ENCODE data around the gene STOM. TPM values are rescaled to one million over a fixed set of nuclear protein-coding genes. Genes with fewer than 3 reads are reported as not detected.

The STOM gene
- polyA plus RNA-seq, 1 of the 3 experiments (the other 2 are of a cell fraction): 40.5 TPM

DNA sequence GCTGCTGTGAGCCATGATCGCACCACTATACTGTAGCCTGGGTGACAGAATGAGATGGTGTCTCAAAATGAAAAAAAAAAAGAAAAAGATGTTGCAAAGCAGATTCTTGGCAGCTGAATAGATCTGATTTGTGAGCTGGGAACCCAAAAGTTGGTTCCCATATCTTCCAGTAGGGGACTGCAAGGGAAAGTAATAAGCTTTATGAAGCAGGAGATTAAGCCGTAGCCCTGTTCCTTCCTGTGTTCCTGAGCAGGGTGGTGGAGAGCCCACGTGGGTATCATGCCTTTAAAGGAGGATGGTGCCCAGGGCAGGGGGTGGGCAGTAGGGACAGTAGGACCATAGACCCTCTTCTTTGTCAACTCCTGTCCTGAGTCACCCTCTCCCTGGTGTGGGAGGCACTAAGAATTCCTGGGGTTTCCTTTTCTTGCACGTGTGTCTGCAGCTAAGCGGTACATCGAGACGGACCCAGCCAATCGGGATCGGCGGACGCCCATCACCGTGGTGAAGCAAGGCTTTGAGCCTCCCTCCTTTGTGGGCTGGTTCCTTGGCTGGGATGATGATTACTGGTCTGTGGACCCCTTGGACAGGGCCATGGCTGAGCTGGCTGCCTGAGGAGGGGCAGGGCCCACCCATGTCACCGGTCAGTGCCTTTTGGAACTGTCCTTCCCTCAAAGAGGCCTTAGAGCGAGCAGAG, 37.9 kb downstream of the STOM start:
- no peak for DNase-seq
- ChIA-PET POLR2A (no interaction called here), CTCF (interaction anchor here (1.0 to 2.9 kb wide), 2 partner anchors 12 to 69 kb away, joined by 3 to 15 read pairs; no protein-coding TSS in a partner anchor)
- Histone ChIP-seq H3K4me3 (ENCODE audit: low read depth in 2 of 2, low read length in 1 of 2) (no peak overlapping the region), H3K9ac (no peak overlapping the region), H3K36me3 (replicated peaks in 1 of 2; ENCODE audit: control insufficient read depth in 1 of 2, insufficient read depth in 2 of 2, low read length in 1 of 2) (peaks cover 33 to 36% of the 10 kb centered on the region in 2 experiments), H3K4me2 (no peak overlapping the region), H3F3A (replicated peaks; ENCODE audit: insufficient read depth) (peaks cover 3% of the 10 kb centered on the region), H3K27me3 (ENCODE audit: insufficient read depth) (no peaks in the 10 kb centered on the region), H3K9me3 (no peaks in the 10 kb centered on the region), H3K4me1 (ENCODE audit: control insufficient read depth in 1 of 2, insufficient read depth in 2 of 2, low read depth in 1 of 2, low read length in 1 of 2) (peaks cover 0 to 10% of the 10 kb centered on the region in 2 experiments; a peak in 1 of 4 replicates), H3K79me2 (ENCODE audit: insufficient read depth) (no peaks in the 10 kb centered on the region), H4K20me1 (ENCODE audit: insufficient read depth) (no peaks in the 10 kb centered on the region), H2AFZ (ENCODE audit: low read depth) (no peak overlapping the region), H3K27ac (ENCODE audit: low read depth in 2 of 2, low read length in 1 of 2) (no peak overlapping the region), H3K9me2 (no peaks in the 10 kb centered on the region)
- WGBS (ENCODE audit: low lambda C conversion rate): 91% methylated on average over 14 of the region's 14 CpGs
- TF ChIP-seq TEAD4 (IDR thresholded peaks at IDR 0.05; ENCODE audit: borderline replicate concordance, insufficient read depth) (no peak), SMC3 (IDR thresholded peaks at IDR 0.05; ENCODE audit: low read depth, low read length) (0 out of 2 replicates have a peak, but pooled peaks have one; percentile 17)
- TF ChIP-seq, protein P1, sequence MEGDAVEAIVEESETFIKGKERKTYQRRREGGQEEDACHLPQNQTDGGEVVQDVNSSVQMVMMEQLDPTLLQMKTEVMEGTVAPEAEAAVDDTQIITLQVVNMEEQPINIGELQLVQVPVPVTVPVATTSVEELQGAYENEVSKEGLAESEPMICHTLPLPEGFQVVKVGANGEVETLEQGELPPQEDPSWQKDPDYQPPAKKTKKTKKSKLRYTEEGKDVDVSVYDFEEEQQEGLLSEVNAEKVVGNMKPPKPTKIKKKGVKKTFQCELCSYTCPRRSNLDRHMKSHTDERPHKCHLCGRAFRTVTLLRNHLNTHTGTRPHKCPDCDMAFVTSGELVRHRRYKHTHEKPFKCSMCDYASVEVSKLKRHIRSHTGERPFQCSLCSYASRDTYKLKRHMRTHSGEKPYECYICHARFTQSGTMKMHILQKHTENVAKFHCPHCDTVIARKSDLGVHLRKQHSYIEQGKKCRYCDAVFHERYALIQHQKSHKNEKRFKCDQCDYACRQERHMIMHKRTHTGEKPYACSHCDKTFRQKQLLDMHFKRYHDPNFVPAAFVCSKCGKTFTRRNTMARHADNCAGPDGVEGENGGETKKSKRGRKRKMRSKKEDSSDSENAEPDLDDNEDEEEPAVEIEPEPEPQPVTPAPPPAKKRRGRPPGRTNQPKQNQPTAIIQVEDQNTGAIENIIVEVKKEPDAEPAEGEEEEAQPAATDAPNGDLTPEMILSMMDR (IDR thresholded peaks at IDR 0.05): peak; percentile 47

DNA sequence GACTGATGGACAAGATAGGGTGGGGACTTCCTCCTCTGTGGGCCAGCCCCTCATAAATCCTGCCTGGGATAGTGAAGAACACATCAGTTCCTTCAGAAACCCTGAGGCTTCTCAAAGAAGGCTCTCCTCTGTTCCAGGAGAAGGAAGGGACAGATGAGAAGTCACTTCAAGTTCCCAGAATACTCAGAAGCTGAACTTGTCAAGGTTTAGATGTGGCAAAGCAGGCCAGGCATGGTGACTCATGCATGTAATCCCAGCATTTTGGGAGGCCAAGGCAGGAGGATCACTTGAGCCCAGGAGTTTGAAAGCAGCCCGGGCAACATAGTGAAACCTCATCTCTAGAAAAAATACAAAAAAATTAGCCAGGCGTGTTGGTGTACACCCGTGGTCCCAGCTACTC, 38.5 kb downstream of the STOM start:
- Histone ChIP-seq H3K27me3 (ENCODE audit: insufficient read depth) (no peaks in the 10 kb centered on the region), H2AFZ (ENCODE audit: low read depth) (no peak overlapping the region), H3K79me2 (ENCODE audit: insufficient read depth) (no peaks in the 10 kb centered on the region), H3K4me2 (no peak overlapping the region), H3K9me2 (no peaks in the 10 kb centered on the region), H3K36me3 (replicated peaks in 1 of 2; ENCODE audit: control insufficient read depth in 1 of 2, insufficient read depth in 2 of 2, low read length in 1 of 2) (peaks cover 33 to 41% of the 10 kb centered on the region in 2 experiments), H3K27ac (ENCODE audit: low read depth in 2 of 2, low read length in 1 of 2) (peak overlapping the region in 1 of 2 experiments; percentile 10; a peak in 1 of 4 replicates), H3K4me1 (ENCODE audit: control insufficient read depth in 1 of 2, insufficient read depth in 2 of 2, low read depth in 1 of 2, low read length in 1 of 2) (peaks cover 0 to 5% of the 10 kb centered on the region in 2 experiments; a peak in 1 of 4 replicates), H3K4me3 (ENCODE audit: low read depth in 2 of 2, low read length in 1 of 2) (no peak overlapping the region), H3K9ac (no peak overlapping the region), H3F3A (replicated peaks; ENCODE audit: insufficient read depth) (peaks cover 3% of the 10 kb centered on the region), H3K9me3 (no peaks in the 10 kb centered on the region), H4K20me1 (ENCODE audit: insufficient read depth) (no peaks in the 10 kb centered on the region)
- WGBS (ENCODE audit: low lambda C conversion rate): 93% methylated on average over 3 of the region's 3 CpGs
- POLR2A ChIA-PET: no interaction called here
- DNase-seq: no peak
- CTCF ChIA-PET: interaction anchor here (1.0 to 2.9 kb wide), 2 partner anchors 11 to 69 kb away, joined by 3 to 15 read pairs; no protein-coding TSS in a partner anchor
- TF ChIP-seq GABPA (IDR thresholded peaks at IDR 0.05; ENCODE audit: low read depth): no peak
- TF ChIP-seq NFIC (IDR thresholded peaks at IDR 0.05; ENCODE audit: borderline replicate concordance): no peak
- TF ChIP-seq, protein P2, sequence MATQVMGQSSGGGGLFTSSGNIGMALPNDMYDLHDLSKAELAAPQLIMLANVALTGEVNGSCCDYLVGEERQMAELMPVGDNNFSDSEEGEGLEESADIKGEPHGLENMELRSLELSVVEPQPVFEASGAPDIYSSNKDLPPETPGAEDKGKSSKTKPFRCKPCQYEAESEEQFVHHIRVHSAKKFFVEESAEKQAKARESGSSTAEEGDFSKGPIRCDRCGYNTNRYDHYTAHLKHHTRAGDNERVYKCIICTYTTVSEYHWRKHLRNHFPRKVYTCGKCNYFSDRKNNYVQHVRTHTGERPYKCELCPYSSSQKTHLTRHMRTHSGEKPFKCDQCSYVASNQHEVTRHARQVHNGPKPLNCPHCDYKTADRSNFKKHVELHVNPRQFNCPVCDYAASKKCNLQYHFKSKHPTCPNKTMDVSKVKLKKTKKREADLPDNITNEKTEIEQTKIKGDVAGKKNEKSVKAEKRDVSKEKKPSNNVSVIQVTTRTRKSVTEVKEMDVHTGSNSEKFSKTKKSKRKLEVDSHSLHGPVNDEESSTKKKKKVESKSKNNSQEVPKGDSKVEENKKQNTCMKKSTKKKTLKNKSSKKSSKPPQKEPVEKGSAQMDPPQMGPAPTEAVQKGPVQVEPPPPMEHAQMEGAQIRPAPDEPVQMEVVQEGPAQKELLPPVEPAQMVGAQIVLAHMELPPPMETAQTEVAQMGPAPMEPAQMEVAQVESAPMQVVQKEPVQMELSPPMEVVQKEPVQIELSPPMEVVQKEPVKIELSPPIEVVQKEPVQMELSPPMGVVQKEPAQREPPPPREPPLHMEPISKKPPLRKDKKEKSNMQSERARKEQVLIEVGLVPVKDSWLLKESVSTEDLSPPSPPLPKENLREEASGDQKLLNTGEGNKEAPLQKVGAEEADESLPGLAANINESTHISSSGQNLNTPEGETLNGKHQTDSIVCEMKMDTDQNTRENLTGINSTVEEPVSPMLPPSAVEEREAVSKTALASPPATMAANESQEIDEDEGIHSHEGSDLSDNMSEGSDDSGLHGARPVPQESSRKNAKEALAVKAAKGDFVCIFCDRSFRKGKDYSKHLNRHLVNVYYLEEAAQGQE (IDR thresholded peaks at IDR 0.05; ENCODE audit: low read depth, low read length): no peak
- no peak for TF ChIP-seq TEAD4 (IDR thresholded peaks at IDR 0.05; ENCODE audit: borderline replicate concordance, insufficient read depth)
- no peak for TF ChIP-seq RFX5 (IDR thresholded peaks at IDR 0.05; ENCODE audit: low read length)
- TF ChIP-seq, protein P3, sequence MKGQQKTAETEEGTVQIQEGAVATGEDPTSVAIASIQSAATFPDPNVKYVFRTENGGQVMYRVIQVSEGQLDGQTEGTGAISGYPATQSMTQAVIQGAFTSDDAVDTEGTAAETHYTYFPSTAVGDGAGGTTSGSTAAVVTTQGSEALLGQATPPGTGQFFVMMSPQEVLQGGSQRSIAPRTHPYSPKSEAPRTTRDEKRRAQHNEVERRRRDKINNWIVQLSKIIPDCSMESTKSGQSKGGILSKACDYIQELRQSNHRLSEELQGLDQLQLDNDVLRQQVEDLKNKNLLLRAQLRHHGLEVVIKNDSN (IDR thresholded peaks at IDR 0.05; ENCODE audit: borderline replicate concordance, low read depth): no peak
- no peak for TF ChIP-seq FOXM1 (IDR thresholded peaks at IDR 0.05; ENCODE audit: low read depth)
- TF ChIP-seq, protein P4, sequence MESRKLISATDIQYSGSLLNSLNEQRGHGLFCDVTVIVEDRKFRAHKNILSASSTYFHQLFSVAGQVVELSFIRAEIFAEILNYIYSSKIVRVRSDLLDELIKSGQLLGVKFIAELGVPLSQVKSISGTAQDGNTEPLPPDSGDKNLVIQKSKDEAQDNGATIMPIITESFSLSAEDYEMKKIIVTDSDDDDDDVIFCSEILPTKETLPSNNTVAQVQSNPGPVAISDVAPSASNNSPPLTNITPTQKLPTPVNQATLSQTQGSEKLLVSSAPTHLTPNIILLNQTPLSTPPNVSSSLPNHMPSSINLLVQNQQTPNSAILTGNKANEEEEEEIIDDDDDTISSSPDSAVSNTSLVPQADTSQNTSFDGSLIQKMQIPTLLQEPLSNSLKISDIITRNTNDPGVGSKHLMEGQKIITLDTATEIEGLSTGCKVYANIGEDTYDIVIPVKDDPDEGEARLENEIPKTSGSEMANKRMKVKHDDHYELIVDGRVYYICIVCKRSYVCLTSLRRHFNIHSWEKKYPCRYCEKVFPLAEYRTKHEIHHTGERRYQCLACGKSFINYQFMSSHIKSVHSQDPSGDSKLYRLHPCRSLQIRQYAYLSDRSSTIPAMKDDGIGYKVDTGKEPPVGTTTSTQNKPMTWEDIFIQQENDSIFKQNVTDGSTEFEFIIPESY (IDR thresholded peaks at IDR 0.05; ENCODE audit: borderline replicate concordance, low read depth): no peak
- TF ChIP-seq, protein P1 (IDR thresholded peaks at IDR 0.05): no peak
- TF ChIP-seq, protein P5, sequence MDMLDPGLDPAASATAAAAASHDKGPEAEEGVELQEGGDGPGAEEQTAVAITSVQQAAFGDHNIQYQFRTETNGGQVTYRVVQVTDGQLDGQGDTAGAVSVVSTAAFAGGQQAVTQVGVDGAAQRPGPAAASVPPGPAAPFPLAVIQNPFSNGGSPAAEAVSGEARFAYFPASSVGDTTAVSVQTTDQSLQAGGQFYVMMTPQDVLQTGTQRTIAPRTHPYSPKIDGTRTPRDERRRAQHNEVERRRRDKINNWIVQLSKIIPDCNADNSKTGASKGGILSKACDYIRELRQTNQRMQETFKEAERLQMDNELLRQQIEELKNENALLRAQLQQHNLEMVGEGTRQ (IDR thresholded peaks at IDR 0.05; ENCODE audit: borderline replicate concordance, low read depth, low read length): no peak
- no peak for TF ChIP-seq TAF1 (IDR thresholded peaks at IDR 0.05; ENCODE audit: borderline replicate concordance, low read depth, low read length)
- TF ChIP-seq JUND (IDR thresholded peaks at IDR 0.05): no peak
